GM23338 (cell line): Measurements from ENCODE around the gene MAG. TPM values are rescaled to one million over a fixed set of nuclear protein-coding genes. Genes with fewer than 3 reads are reported as not detected.

Experiments used
- ATAC-seq: fragments of 200-7000 bp; cut with Tn5 transposase; 3 replicates; pipeline ENCODE4 v1.9.1; 2020
- DNase-seq: peaks from one replicate; pipeline ENCODE4 v3.0.0-alpha.2; 2015; ENCODE audit warnings: low spot score
- H2AFZ ChIP-seq: fragments of 200-600 bp; sonication (generic); 2 replicates; pipeline ENCODE4 v1.8.0; 2016; ENCODE audit warnings: antibody characterized with exemption, mild to moderate bottlenecking, moderate library complexity
- H3F3A ChIP-seq: fragments of 200-600 bp; sonication (generic); replicated peaks from 2 replicates; pipeline ENCODE4 v1.8.0; 2017; ENCODE audit warnings: antibody characterized with exemption, mixed run types, low read depth
- H3K27ac ChIP-seq: fragments of 200-600 bp; sonication (generic); 2 replicates; pipeline ENCODE4 v1.6.1; 2016; ENCODE audit warnings: low read depth
- H3K27me3 ChIP-seq: fragments of 200-600 bp; sonication (generic); 2 replicates; pipeline ENCODE4 v1.8.0; 2016; ENCODE audit warnings: mild to moderate bottlenecking, mixed run types, moderate library complexity; ENCODE audit not compliant: insufficient read depth
- H3K36me3 ChIP-seq: fragments of 200-600 bp; sonication (generic); 2 replicates; pipeline ENCODE4 v1.8.0; 2016; ENCODE audit warnings: mild to moderate bottlenecking; ENCODE audit not compliant: insufficient read depth
- H3K4me1 ChIP-seq: fragments of 200-600 bp; sonication (generic); 2 replicates; pipeline ENCODE4 v1.8.0; 2016; ENCODE audit warnings: mild to moderate bottlenecking, moderate library complexity; ENCODE audit not compliant: insufficient read depth
- H3K4me2 ChIP-seq: fragments of 200-600 bp; sonication (generic); 2 replicates; pipeline ENCODE4 v1.7.1; 2017; ENCODE audit warnings: mixed run types
- H3K4me3 ChIP-seq: fragments of 200-600 bp; sonication (generic); 2 replicates; pipeline ENCODE4 v1.6.1; 2016; ENCODE audit warnings: mixed run types
- H3K79me2 ChIP-seq: fragments of 200-600 bp; sonication (generic); replicated peaks from 2 replicates; pipeline ENCODE4 v1.8.0; 2017; ENCODE audit warnings: mild to moderate bottlenecking; ENCODE audit not compliant: insufficient read depth
- H3K9me2 ChIP-seq: fragments of 200-600 bp; sonication (generic); 2 replicates; pipeline ENCODE4 v1.8.0; 2017; ENCODE audit not compliant: insufficient read depth
- H4K20me1 ChIP-seq: fragments of 200-600 bp; sonication (generic); replicated peaks from 2 replicates; pipeline ENCODE4 v1.8.0; 2017; ENCODE audit warnings: mild to moderate bottlenecking; ENCODE audit not compliant: insufficient read depth
- H3K27ac Mint-ChIP-seq: 2 replicates; pipeline ENCODE4 v1.8.0; 2020; ENCODE audit warnings: inconsistent platforms, mild to moderate bottlenecking, moderate library complexity, mixed read lengths
- H3K27me3 Mint-ChIP-seq: 3 replicates; pipeline ENCODE4 v1.8.0; 2022; ENCODE audit warnings: low read depth, mild to moderate bottlenecking, moderate library complexity, mixed read lengths, inconsistent platforms; ENCODE audit not compliant: insufficient read depth, poor library complexity
- H3K36me3 Mint-ChIP-seq: 3 replicates; pipeline ENCODE4 v1.8.0; 2021; ENCODE audit warnings: low read depth, mild to moderate bottlenecking, inconsistent platforms, moderate library complexity, mixed read lengths
- H3K4me1 Mint-ChIP-seq: 3 replicates; pipeline ENCODE4 v1.8.0; 2020; ENCODE audit warnings: mild to moderate bottlenecking, inconsistent platforms, mixed read lengths
- H3K4me3 Mint-ChIP-seq: 3 replicates; pipeline ENCODE4 v1.8.0; 2021; ENCODE audit warnings: moderate library complexity, mild to moderate bottlenecking, inconsistent platforms, mixed read lengths
- H3K9me3 Mint-ChIP-seq: 3 replicates; pipeline ENCODE4 v1.8.0; 2020; ENCODE audit warnings: moderate library complexity, mild to moderate bottlenecking, inconsistent platforms, mixed read lengths
- CREB1 ChIP-seq: fragments of 250-450 bp; sonication (Bioruptor Pico); IDR thresholded peaks from 2 replicates; pipeline ENCODE4 v1.5.0; 2020; ENCODE audit warnings: low read depth, mild to moderate bottlenecking, moderate library complexity
- EZH2 ChIP-seq: fragments of 200-600 bp; sonication (generic); IDR thresholded peaks from one replicate; pipeline ENCODE4 v1.8.0; 2017; ENCODE audit warnings: antibody characterized with exemption, mild to moderate bottlenecking, low read depth; ENCODE audit not compliant: unreplicated experiment
- EZH2phosphoT487 ChIP-seq: fragments of 200-600 bp; sonication (generic); IDR thresholded peaks from one replicate; pipeline ENCODE4 v1.8.1; 2018; ENCODE audit warnings: antibody characterized with exemption; ENCODE audit not compliant: unreplicated experiment
- NANOG ChIP-seq: IDR thresholded peaks from 2 replicates; pipeline ENCODE4 v1.6.1; 2016; ENCODE audit warnings: antibody characterized with exemption, borderline replicate concordance
- POLR2AphosphoS5 ChIP-seq: IDR thresholded peaks from 2 replicates; pipeline ENCODE4 v1.6.1; 2016; ENCODE audit warnings: antibody characterized with exemption, low read depth
- STAT1 ChIP-seq: IDR thresholded peaks from one replicate; pipeline ENCODE4 v1.6.1; 2016; ENCODE audit warnings: antibody characterized with exemption; ENCODE audit not compliant: unreplicated experiment
- ZNF114 ChIP-seq: fragments of 250-450 bp; sonication (Bioruptor Pico); IDR thresholded peaks from 2 replicates; pipeline ENCODE4 v1.5.0; 2020; ENCODE audit warnings: mild to moderate bottlenecking, moderate library complexity
- polyA plus RNA-seq: library from polyadenylated mRNA; unstranded; fragments of >200 nt; fragmentation: Nextera tagmentation; extraction: Ambion mirVana; gene quantifications from 2 replicates; pipeline ENCODE4 v1.2.1, GENCODE V29; 2016
- total RNA-seq: library from RNA; depleted of rRNA; stranded (reverse); fragments of >200 nt; shearing (Covaris generic); gene quantifications from 2 replicates; pipeline ENCODE4 v1.2.3, GENCODE V29; 2014
- TF ChIP-seq, protein P1 (sequence below): fragments of 250-450 bp; sonication (Bioruptor Pico); IDR thresholded peaks from 2 replicates; pipeline ENCODE4 v1.5.0; 2020; ENCODE audit warnings: mild to moderate bottlenecking, moderate library complexity
- TF ChIP-seq, protein P2 (sequence below): IDR thresholded peaks from 2 replicates; pipeline ENCODE4 v1.6.1; 2016; ENCODE audit warnings: antibody characterized with exemption

Gene MAG
- total and polyA plus RNA-seq, 2 experiments from 2014 or later: 0.61 to 1.3 TPM

DNA sequence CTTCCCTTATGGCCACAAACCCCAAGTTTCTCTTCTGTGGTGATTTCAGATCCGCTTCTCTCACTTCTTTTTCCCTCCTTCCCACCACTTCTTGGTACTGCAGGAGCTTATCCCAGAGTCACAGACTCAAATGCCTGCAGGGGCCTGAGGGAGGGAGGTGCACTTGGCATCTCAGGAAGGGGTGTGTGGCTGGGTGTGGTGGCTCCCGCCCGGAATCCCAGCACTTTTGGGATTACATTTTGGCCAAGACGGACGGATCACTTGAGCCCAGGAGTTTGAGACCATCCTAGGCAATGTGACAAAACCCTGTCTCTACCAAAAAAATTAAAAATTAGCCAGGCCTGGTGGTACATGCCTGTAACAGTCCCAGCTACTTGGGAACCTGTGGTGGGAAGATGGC, 17.6 kb upstream of the MAG start:
- H3K27me3 Mint-ChIP-seq: peaks cover 17% of the 10 kb centered on the region
- peaks cover 7% of the 10 kb centered on the region; the same call in 1 of the 2 replicates for H3K4me1 ChIP-seq
- peaks cover 65% of the 10 kb centered on the region for H3K36me3 Mint-ChIP-seq
- DNase-seq (no peak), ATAC-seq (no peak)
- no peak for TF ChIP-seq STAT1
- TF ChIP-seq, protein P1, sequence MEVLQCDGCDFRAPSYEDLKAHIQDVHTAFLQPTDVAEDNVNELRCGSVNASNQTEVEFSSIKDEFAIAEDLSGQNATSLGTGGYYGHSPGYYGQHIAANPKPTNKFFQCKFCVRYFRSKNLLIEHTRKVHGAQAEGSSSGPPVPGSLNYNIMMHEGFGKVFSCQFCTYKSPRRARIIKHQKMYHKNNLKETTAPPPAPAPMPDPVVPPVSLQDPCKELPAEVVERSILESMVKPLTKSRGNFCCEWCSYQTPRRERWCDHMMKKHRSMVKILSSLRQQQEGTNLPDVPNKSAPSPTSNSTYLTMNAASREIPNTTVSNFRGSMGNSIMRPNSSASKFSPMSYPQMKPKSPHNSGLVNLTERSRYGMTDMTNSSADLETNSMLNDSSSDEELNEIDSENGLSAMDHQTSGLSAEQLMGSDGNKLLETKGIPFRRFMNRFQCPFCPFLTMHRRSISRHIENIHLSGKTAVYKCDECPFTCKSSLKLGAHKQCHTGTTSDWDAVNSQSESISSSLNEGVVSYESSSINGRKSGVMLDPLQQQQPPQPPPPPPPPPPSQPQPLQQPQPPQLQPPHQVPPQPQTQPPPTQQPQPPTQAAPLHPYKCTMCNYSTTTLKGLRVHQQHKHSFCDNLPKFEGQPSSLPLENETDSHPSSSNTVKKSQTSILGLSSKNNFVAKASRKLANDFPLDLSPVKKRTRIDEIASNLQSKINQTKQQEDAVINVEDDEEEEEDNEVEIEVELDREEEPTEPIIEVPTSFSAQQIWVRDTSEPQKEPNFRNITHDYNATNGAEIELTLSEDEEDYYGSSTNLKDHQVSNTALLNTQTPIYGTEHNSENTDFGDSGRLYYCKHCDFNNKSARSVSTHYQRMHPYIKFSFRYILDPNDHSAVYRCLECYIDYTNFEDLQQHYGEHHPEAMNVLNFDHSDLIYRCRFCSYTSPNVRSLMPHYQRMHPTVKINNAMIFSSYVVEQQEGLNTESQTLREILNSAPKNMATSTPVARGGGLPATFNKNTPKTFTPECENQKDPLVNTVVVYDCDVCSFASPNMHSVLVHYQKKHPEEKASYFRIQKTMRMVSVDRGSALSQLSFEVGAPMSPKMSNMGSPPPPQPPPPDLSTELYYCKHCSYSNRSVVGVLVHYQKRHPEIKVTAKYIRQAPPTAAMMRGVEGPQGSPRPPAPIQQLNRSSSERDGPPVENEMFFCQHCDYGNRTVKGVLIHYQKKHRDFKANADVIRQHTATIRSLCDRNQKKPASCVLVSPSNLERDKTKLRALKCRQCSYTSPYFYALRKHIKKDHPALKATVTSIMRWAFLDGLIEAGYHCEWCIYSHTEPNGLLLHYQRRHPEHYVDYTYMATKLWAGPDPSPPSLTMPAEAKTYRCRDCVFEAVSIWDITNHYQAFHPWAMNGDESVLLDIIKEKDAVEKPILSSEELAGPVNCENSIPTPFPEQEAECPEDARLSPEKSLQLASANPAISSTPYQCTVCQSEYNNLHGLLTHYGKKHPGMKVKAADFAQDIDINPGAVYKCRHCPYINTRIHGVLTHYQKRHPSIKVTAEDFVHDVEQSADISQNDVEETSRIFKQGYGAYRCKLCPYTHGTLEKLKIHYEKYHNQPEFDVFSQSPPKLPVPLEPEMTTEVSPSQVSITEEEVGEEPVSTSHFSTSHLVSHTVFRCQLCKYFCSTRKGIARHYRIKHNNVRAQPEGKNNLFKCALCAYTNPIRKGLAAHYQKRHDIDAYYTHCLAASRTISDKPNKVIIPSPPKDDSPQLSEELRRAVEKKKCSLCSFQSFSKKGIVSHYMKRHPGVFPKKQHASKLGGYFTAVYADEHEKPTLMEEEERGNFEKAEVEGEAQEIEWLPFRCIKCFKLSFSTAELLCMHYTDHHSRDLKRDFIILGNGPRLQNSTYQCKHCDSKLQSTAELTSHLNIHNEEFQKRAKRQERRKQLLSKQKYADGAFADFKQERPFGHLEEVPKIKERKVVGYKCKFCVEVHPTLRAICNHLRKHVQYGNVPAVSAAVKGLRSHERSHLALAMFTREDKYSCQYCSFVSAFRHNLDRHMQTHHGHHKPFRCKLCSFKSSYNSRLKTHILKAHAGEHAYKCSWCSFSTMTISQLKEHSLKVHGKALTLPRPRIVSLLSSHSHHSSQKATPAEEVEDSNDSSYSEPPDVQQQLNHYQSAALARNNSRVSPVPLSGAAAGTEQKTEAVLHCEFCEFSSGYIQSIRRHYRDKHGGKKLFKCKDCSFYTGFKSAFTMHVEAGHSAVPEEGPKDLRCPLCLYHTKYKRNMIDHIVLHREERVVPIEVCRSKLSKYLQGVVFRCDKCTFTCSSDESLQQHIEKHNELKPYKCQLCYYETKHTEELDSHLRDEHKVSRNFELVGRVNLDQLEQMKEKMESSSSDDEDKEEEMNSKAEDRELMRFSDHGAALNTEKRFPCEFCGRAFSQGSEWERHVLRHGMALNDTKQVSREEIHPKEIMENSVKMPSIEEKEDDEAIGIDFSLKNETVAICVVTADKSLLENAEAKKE (CRISPR knock-in tag): no peak
- TF ChIP-seq EZH2phosphoT487: no peak
- TF ChIP-seq POLR2AphosphoS5: no peak
- TF ChIP-seq CREB1 (CRISPR knock-in tag): no peak
- TF ChIP-seq EZH2: no peak
- no peak for TF ChIP-seq ZNF114 (CRISPR knock-in tag)
- TF ChIP-seq NANOG: no peak
- TF ChIP-seq, protein P2, sequence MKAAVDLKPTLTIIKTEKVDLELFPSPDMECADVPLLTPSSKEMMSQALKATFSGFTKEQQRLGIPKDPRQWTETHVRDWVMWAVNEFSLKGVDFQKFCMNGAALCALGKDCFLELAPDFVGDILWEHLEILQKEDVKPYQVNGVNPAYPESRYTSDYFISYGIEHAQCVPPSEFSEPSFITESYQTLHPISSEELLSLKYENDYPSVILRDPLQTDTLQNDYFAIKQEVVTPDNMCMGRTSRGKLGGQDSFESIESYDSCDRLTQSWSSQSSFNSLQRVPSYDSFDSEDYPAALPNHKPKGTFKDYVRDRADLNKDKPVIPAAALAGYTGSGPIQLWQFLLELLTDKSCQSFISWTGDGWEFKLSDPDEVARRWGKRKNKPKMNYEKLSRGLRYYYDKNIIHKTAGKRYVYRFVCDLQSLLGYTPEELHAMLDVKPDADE: no peak
- H3K9me2 ChIP-seq: no peaks in the 10 kb centered on the region
- no peaks in the 10 kb centered on the region; the same call in 2 of the 3 replicates for H3K9me3 Mint-ChIP-seq
- H3F3A ChIP-seq: 0 out of 2 replicates have a peak, but pooled peaks cover 2% of the 10 kb centered on the region
- no peak overlapping the region for H3K4me3 ChIP-seq
- H3K79me2 ChIP-seq: no peaks in the 10 kb centered on the region
- H3K27ac Mint-ChIP-seq: no peak overlapping the region
- H3K4me1 Mint-ChIP-seq: no peaks in the 10 kb centered on the region; the same call in 1 of the 3 replicates
- no peak overlapping the region for H3K27ac ChIP-seq
- no peak overlapping the region for H2AFZ ChIP-seq
- peaks cover 7% of the 10 kb centered on the region for H3K36me3 ChIP-seq
- H3K27me3 ChIP-seq: no peaks in the 10 kb centered on the region
- H3K4me2 ChIP-seq: no peak overlapping the region
- H4K20me1 ChIP-seq: peaks cover 5% of the 10 kb centered on the region; the same call in 1 of the 2 replicates
- no peak overlapping the region for H3K4me3 Mint-ChIP-seq
